SH-SY5Y (cell line): Measurements from ENCODE around the gene GNAT2.

ENCODE experiments used
- GATA2 ChIP-seq: IDR thresholded peaks from 2 replicates; pipeline ENCODE4 v1.6.1; 2011; ENCODE audit warnings: mild to moderate bottlenecking, low read depth, low read length
- GATA3 ChIP-seq: IDR thresholded peaks from 2 replicates; pipeline ENCODE4 v1.6.1; 2011; ENCODE audit warnings: low read depth, mild to moderate bottlenecking, low read length, moderate library complexity

DNA sequence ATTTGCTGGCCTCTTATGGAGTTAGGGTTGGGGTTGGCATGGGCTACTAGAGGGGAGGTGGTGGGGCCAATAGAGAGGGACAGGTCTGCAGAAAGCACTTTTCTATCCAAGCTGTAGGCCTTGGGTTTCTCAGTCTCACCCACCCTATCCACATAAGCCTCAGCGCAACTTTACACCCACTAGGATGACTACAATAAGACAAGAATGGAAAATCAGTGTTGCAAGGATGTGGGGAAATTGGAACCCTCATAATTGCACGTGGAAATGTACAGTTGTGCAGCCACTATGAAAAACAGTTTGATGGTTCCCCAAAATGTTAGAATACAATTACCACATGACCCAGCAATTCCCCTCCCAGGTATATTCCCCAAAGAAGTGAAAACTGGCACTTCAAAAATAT, 22.4 kb upstream of the GNAT2 start:
- TF ChIP-seq GATA2: no peak
- TF ChIP-seq GATA3: no peak
